Measurements from ENCODE around the gene PAX5.

Gene PAX5

GRCh38 chr9:37036776-37037502 lies 2.9 kb upstream of the PAX5 start:
- DNase-seq = peak; percentile 28

- DNase-seq = no peak
Observed at GRCh38 chr9:37036371-37036775, 2.3 kb upstream of the PAX5 start.

- no peak for DNase-seq
Observed at GRCh38 chr9:37035648-37036370, 1.7 kb upstream of the PAX5 start.

GRCh38 chr9:37034938-37035647 lies 1.0 kb upstream of the PAX5 start:
- DNase-seq = no peak

GRCh38 chr9:37034305-37034937 lies 353 bp upstream of the PAX5 start:
- peak; percentile 37 for DNase-seq

- no peak for DNase-seq
Observed at GRCh38 chr9:37033141-37033540, 927 bp downstream of the PAX5 start.

GRCh38 chr9:37032713-37033112 lies 1.4 kb downstream of the PAX5 start:
- no peak for DNase-seq

- no peak for DNase-seq
Observed at GRCh38 chr9:37031902-37032301, 2.2 kb downstream of the PAX5 start.

GRCh38 chr9:37031081-37031480 lies 3.0 kb downstream of the PAX5 start:
- no peak for DNase-seq

- no peak for DNase-seq
Observed at GRCh38 chr9:37030611-37030939, 3.5 kb downstream of the PAX5 start.

GRCh38 chr9:37029776-37030610 lies 4.1 kb downstream of the PAX5 start:
- DNase-seq = no peak

- no peak for DNase-seq
Observed at GRCh38 chr9:37029304-37029775, 4.7 kb downstream of the PAX5 start.

GRCh38 chr9:37028420-37029031 lies 5.5 kb downstream of the PAX5 start:
- DNase-seq = no peak

GRCh38 chr9:37027582-37028419 lies 6.3 kb downstream of the PAX5 start:
- peak; percentile 94 for DNase-seq

GRCh38 chr9:37026931-37027581 lies 7.0 kb downstream of the PAX5 start:
- DNase-seq = no peak

- DNase-seq = no peak
Observed at GRCh38 chr9:37026113-37026930, 7.7 kb downstream of the PAX5 start.

GRCh38 chr9:37025823-37026112 lies 8.3 kb downstream of the PAX5 start:
- DNase-seq = no peak

- DNase-seq = no peak
Observed at GRCh38 chr9:37025071-37025822, 8.8 kb downstream of the PAX5 start.

- DNase-seq = no peak
Observed at GRCh38 chr9:37017546-37017945, 16.5 kb downstream of the PAX5 start.

All from activated CD4-positive, alpha-beta T cell treated with anti-CD3 and anti-CD28 coated beads, Interleukin-2, amount 50 U/mL, for 16 hours (primary cell).